Measurements from ENCODE around the gene B3GAT3.

The B3GAT3 gene

DNA sequence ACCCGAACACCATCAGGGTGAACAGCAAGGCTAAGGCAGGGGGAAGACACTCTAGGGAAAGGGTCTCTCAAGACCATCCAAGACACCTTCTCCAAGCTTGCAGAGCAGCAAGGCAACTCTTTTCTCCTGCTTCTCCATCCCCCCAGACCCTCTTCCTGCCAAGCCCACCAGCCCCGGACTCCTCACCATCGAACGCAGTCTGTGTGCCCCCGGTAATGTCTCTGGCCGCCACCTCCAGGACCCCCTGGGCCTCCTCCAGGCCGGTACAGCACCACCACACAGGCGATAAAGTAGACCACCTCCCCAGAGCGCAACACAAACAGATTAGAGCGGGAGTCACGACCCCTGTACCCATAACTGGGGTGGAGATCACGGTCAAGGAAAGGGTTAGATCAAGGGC lies 13.0 kb downstream of the B3GAT3 start:
- no peak for TF ChIP-seq CTCF (conservative IDR thresholded peaks at IDR 0.05; ENCODE audit: low read depth, low read length)
- no peak for DNase-seq (ENCODE audit: low read depth)
- no peak overlapping the region for H3K4me3 ChIP-seq (ENCODE audit: low read length)

GRCh38 chr11:62607714-62608113 lies 14.1 kb downstream of the B3GAT3 start:
- no peak for DNase-seq (ENCODE audit: low read depth)
- no peak for TF ChIP-seq CTCF (conservative IDR thresholded peaks at IDR 0.05; ENCODE audit: low read depth, low read length)
- H3K4me3 ChIP-seq (ENCODE audit: low read length) = no peak overlapping the region

- DNase-seq (ENCODE audit: low read depth) = no peak
- TF ChIP-seq CTCF (conservative IDR thresholded peaks at IDR 0.05; ENCODE audit: low read depth, low read length) = no peak
- H3K4me3 ChIP-seq (ENCODE audit: low read length) = no peak overlapping the region
Measured at GRCh38 chr11:62605902-62606301, 15.9 kb downstream of the B3GAT3 start.

DNA sequence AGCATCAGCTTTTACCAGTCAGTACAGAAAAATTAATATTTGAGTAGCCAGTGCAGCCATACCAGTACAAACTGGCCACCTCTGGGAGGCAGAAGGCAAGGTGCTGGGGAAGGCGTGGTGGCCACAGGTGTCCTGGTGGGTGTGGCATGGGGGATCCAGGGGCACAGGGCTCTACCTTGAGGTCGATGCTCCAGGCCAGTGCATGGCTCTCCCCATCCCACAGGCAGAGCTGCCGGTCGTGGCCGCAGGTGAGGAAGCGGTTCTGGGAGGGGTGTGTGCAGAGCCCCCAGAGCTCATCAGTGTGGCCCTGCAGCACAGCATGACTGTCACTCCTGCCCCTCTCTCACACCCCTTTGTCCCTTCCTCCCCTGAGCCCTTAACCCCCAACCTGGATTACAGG lies 16.3 kb downstream of the B3GAT3 start:
- no peak for TF ChIP-seq CTCF (conservative IDR thresholded peaks at IDR 0.05; ENCODE audit: low read depth, low read length)
- no peak for DNase-seq (ENCODE audit: low read depth)
- H3K4me3 ChIP-seq (ENCODE audit: low read length) = no peak overlapping the region

DNA sequence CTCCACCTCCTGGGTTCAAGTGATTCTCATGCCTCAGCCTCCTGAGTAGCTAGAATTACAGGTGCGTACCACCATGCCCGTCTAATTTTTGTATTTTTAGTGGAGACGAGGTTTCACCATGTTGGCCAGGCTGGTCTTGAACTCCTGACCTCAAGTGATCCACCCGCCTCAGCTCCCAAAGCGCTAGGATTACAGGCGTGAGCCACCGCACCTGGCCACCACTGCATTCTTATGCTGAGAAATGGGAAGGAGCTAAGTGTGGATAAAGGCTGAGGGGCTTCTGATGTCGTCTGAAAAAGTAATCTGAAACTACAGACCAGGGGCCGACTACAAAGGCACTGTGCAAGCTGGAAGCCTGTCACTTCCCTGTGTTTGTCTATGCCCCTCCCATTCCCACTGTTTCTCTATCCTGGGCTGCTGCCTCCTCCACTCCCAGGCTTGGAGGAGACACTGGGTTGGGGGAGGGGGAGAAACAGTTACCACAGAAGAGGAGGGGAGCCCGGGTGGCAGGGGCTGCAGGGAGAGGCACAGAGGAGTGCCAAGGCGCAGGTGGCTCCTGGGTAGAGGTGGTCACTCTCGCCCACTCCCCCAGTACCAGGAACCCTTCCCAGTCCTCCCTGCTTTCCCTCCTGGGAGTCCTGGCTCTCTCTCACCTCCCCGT lies 17.2 kb downstream of the B3GAT3 start:
- no peak for TF ChIP-seq CTCF (conservative IDR thresholded peaks at IDR 0.05; ENCODE audit: low read depth, low read length)
- H3K4me3 ChIP-seq (ENCODE audit: low read length) = no peak overlapping the region
- no peak for DNase-seq (ENCODE audit: low read depth)

DNA sequence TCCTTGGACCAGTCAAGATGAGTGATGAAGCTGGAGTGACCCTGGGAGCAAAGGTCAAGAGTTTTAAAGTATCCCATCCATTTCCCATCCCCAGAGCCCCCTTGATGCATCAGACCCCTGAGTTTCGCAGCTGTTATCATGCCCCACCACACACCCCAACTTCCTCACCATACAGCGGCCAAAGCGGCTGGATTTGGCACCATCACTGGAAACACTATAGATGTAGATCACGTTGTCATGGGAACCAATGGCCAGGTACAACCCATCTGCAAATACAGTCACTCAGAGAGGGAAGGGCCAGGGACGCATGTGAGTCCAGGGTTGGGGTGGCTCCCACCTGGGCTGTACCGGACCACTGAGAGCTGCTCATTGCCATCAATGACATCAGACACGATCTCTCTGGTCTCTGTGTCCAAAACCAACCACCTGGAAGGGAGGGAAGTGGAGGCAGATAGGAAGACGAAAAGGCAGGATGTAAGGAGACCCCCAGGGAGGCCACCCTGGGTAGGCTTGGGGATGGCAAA lies 17.9 kb downstream of the B3GAT3 start:
- TF ChIP-seq CTCF (conservative IDR thresholded peaks at IDR 0.05; ENCODE audit: low read depth, low read length) = no peak
- H3K4me3 ChIP-seq (ENCODE audit: low read length) = no peak overlapping the region
- no peak for DNase-seq (ENCODE audit: low read depth)

DNA sequence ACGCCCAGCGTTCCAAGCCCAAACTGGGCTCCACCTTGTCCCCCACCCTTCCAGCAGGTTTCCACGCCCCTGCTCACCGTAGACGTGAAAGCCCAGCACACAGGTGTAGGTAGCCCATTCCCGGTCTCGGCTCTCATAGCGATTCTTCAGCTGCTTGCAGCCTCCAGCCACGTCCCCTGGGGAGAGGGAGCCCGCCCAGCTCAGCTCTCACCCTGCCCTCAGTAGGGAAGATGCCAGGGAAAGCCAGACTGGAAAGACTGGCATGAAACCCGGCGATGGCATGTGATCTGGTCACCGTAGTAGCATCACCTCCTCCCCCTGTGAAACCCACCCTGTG lies 18.7 kb downstream of the B3GAT3 start:
- no peak for DNase-seq (ENCODE audit: low read depth)
- H3K4me3 ChIP-seq (ENCODE audit: low read length) = no peak overlapping the region
- TF ChIP-seq CTCF (conservative IDR thresholded peaks at IDR 0.05; ENCODE audit: low read depth, low read length) = no peak
